Kasumi-1 (cell line): ENCODE measurements around the gene ATP5F1D.

ENCODE experiments used
- DNase-seq, 2 experiments: peaks; one replicate each; lab custom pipeline; 2025; lab: John Stamatoyannopoulos, UW

The ATP5F1D gene

GRCh38 chr19:1220976-1221903, 20.3 kb upstream of the ATP5F1D start:
- no peak for DNase-seq

- no peak for DNase-seq
Observed at GRCh38 chr19:1221904-1222255, 19.7 kb upstream of the ATP5F1D start.

GRCh38 chr19:1222394-1222793, 19.2 kb upstream of the ATP5F1D start:
- no peak for DNase-seq

GRCh38 chr19:1223018-1223855, 18.3 kb upstream of the ATP5F1D start:
- DNase-seq = no peak

GRCh38 chr19:1224047-1224825, 17.3 kb upstream of the ATP5F1D start:
- DNase-seq = no peak

GRCh38 chr19:1224847-1225246, 16.7 kb upstream of the ATP5F1D start:
- no peak for DNase-seq

- DNase-seq = no peak
Observed at GRCh38 chr19:1225440-1226226, 15.9 kb upstream of the ATP5F1D start.

GRCh38 chr19:1226227-1226518, 15.4 kb upstream of the ATP5F1D start:
- no peak for DNase-seq

GRCh38 chr19:1226522-1227303, 14.8 kb upstream of the ATP5F1D start:
- no peak for DNase-seq

GRCh38 chr19:1227304-1228054, 14.1 kb upstream of the ATP5F1D start:
- no peak for DNase-seq

GRCh38 chr19:1228161-1228957, 13.2 kb upstream of the ATP5F1D start:
- no peak for DNase-seq

GRCh38 chr19:1229056-1229923, 12.3 kb upstream of the ATP5F1D start:
- no peak for DNase-seq

GRCh38 chr19:1229924-1230782, 11.4 kb upstream of the ATP5F1D start:
- no peak for DNase-seq

GRCh38 chr19:1230783-1231489, 10.6 kb upstream of the ATP5F1D start:
- DNase-seq = no peak

GRCh38 chr19:1231729-1232637, 9.6 kb upstream of the ATP5F1D start:
- no peak for DNase-seq

GRCh38 chr19:1232652-1233072, 8.9 kb upstream of the ATP5F1D start:
- no peak for DNase-seq
